Breast epithelium (tissue), 4 donors: ENCODE data around the gene AKAIN1. TPM values are rescaled to one million over a fixed set of nuclear protein-coding genes. Genes with fewer than 3 reads are reported as not detected.

Experiments
- DNase-seq, 2 donors: peaks; one replicate each; pipeline ENCODE4 v3.0.0-alpha.2; 2019; ENCODE audit warnings: low spot score in 2 of 2
- H3K27ac ChIP-seq, 2 donors: fragments of 200-600 bp; sonication (generic) in 1 of 2; one replicate each; pipeline ENCODE4 v1.5.1; 2016 to 2019; ENCODE audit warnings: mild to moderate bottlenecking in 1 of 2
- H3K27me3 ChIP-seq, 2 donors: fragments of 200-600 bp; sonication (generic) in 1 of 2; one replicate each; pipeline versions ENCODE4 v1.5.1 to v1.6.0; 2017 to 2019; ENCODE audit warnings: control low read depth in 1 of 2, mild to moderate bottlenecking in 1 of 2
- H3K36me3 ChIP-seq: fragments of 200-600 bp; one replicate; pipeline ENCODE4 v1.5.1; 2019
- H3K4me1 ChIP-seq, 2 donors: fragments of 200-600 bp; sonication (generic); one replicate each; pipeline ENCODE4 v1.5.1; 2016 to 2019; ENCODE audit warnings: control low read depth in 1 of 2
- H3K4me3 ChIP-seq, 3 donors: fragments of 200-600 bp; sonication (generic); 1 replicate in 2 of 3; 2 replicates in 1 of 3; pipeline ENCODE4 v1.5.1; 2016 to 2019; ENCODE audit warnings: mild to moderate bottlenecking in 3 of 3, moderate library complexity in 2 of 3
- H3K9me3 ChIP-seq, 2 donors: fragments of 200-600 bp; sonication (generic) in 1 of 2; one replicate each; pipeline ENCODE4 v1.5.1; 2016 to 2019; ENCODE audit warnings: control low read depth in 1 of 2
- POLR2A ChIP-seq: fragments of 450-650 bp; IDR thresholded peaks from one replicate; pipeline ENCODE4 v1.6.1; 2016; ENCODE audit warnings: antibody characterized with exemption, mild to moderate bottlenecking, moderate library complexity
- POLR2AphosphoS5 ChIP-seq, 3 donors: sonication (generic); formaldehyde crosslinking; IDR thresholded peaks; one replicate each; pipeline ENCODE4 v1.6.1; 2017; ENCODE audit warnings: antibody characterized with exemption in 3 of 3
- intact Hi-C: fragments of 100-400 bp; cut with DNase I; formaldehyde crosslinking; loops from one replicate; pipeline ENCODE4 v1.15.1; 2023; ENCODE audit warnings: low total_unique reads
- total RNA-seq, 3 donors: library from RNA; depleted of rRNA; stranded (reverse); fragments of >200 nt; gene quantifications; one replicate each; pipeline ENCODE4 v1.1.0, GENCODE V29; 2016
- TF ChIP-seq, protein P1 (sequence below), 3 donors: fragments of 450-650 bp; IDR thresholded peaks; one replicate each; pipeline ENCODE4 v1.5.1; 2016 to 2017; ENCODE audit warnings: antibody characterized with exemption in 3 of 3, mild to moderate bottlenecking in 3 of 3, moderate library complexity in 3 of 3

Gene AKAIN1
- total RNA-seq, 3 donors from 2014 or later, result not detected

GRCh38 chr18:5097116-5097703 lies 99.8 kb downstream of the AKAIN1 start:
- intact Hi-C loops, result no loop called here
- peaks cover 0 to 7% of the 10 kb centered on the region in 2 donors for H3K9me3 ChIP-seq
- no peaks in the 10 kb centered on the region for H3K36me3 ChIP-seq
- no peak overlapping the region for H3K4me3 ChIP-seq
- H3K27ac ChIP-seq, result no peak overlapping the region
- DNase-seq, result no peak
- H3K27me3 ChIP-seq, result no peaks in the 10 kb centered on the region
- H3K4me1 ChIP-seq, result no peaks in the 10 kb centered on the region
- TF ChIP-seq POLR2A (no peak), POLR2AphosphoS5 (IDR thresholded peaks at IDR 0.05) (no peak)
- TF ChIP-seq, protein P1, sequence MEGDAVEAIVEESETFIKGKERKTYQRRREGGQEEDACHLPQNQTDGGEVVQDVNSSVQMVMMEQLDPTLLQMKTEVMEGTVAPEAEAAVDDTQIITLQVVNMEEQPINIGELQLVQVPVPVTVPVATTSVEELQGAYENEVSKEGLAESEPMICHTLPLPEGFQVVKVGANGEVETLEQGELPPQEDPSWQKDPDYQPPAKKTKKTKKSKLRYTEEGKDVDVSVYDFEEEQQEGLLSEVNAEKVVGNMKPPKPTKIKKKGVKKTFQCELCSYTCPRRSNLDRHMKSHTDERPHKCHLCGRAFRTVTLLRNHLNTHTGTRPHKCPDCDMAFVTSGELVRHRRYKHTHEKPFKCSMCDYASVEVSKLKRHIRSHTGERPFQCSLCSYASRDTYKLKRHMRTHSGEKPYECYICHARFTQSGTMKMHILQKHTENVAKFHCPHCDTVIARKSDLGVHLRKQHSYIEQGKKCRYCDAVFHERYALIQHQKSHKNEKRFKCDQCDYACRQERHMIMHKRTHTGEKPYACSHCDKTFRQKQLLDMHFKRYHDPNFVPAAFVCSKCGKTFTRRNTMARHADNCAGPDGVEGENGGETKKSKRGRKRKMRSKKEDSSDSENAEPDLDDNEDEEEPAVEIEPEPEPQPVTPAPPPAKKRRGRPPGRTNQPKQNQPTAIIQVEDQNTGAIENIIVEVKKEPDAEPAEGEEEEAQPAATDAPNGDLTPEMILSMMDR (IDR thresholded peaks at IDR 0.05), result no peak

- H3K4me3 ChIP-seq, result no peak overlapping the region
- H3K4me1 ChIP-seq, result no peaks in the 10 kb centered on the region
- H3K36me3 ChIP-seq, result no peaks in the 10 kb centered on the region
- H3K9me3 ChIP-seq, result peaks cover under 1 to 13% of the 10 kb centered on the region in 2 donors
- H3K27me3 ChIP-seq, result no peaks in the 10 kb centered on the region
- TF ChIP-seq POLR2A (no peak), POLR2AphosphoS5 (IDR thresholded peaks at IDR 0.05) (no peak)
- TF ChIP-seq, protein P1 (IDR thresholded peaks at IDR 0.05), result no peak
- H3K27ac ChIP-seq, result no peak overlapping the region
- intact Hi-C loops, result no loop called here
- no peak for DNase-seq
Measured at GRCh38 chr18:5095239-5095638, 101.8 kb downstream of the AKAIN1 start.

DNA sequence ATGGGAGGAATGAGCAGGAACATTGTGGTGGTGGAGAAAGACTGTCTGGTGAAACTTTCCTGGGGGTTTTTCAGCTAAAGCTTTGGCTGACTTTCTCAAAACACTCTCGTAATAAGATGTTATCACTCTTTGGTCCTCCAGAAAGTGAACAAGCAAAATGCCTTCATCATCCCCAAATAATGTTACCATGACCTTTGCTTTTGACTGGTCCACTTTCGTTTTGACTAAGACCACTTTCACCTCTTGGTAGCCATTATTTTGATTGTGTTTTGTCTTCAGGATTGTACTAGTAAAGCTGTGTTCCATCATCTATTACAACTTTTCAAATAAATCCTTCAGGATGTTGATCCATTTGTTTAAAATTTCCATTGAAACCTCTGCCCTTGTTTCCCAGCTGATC lies 103.2 kb downstream of the AKAIN1 start:
- Histone ChIP-seq H3K36me3 (no peaks in the 10 kb centered on the region), H3K27me3 (no peaks in the 10 kb centered on the region), H3K4me3 (no peak overlapping the region), H3K27ac (no peak overlapping the region), H3K4me1 (no peaks in the 10 kb centered on the region), H3K9me3 (peaks cover 4 to 17% of the 10 kb centered on the region in 2 donors)
- TF ChIP-seq POLR2AphosphoS5 (IDR thresholded peaks at IDR 0.05) (no peak), POLR2A (no peak)
- TF ChIP-seq, protein P1 (IDR thresholded peaks at IDR 0.05), result no peak
- intact Hi-C loops, result no loop called here
- DNase-seq, result no peak

Other genes with a start within 250 kb of the AKAIN1 start
- gene ZBTB14, start 98.5 kb upstream of the AKAIN1 start, total RNA-seq, result 10 to 100 TPM in 2 of 3 donors, 1 to 10 TPM in 1; 9.2 to 15.2 (median 14.9) TPM